Epithelial cell of esophagus (primary cell): ENCODE results near the gene LTC4S.
"Not testable (repeated sequence)": the region's sequence is repeated elsewhere in the genome, so short reads cannot be mapped to it uniquely, and the experiment has no call there.

Experiments used
- DNase-seq: peaks from one replicate; pipeline ENCODE4 v3.0.0; 2010; ENCODE audit warnings: low read depth
- H3K4me3 ChIP-seq: 2 replicates; pipeline ENCODE4 v1.5.1; 2011; ENCODE audit warnings: mild to moderate bottlenecking, low read length, control low read depth
- CTCF ChIP-seq: IDR thresholded peaks from 2 replicates; pipeline ENCODE4 v1.5.1; 2011; ENCODE audit warnings: low read depth, mild to moderate bottlenecking, low read length, control low read depth, inconsistent platforms; ENCODE audit not compliant: insufficient read depth; ENCODE audit errors: missing control alignments

LTC4S gene

DNA sequence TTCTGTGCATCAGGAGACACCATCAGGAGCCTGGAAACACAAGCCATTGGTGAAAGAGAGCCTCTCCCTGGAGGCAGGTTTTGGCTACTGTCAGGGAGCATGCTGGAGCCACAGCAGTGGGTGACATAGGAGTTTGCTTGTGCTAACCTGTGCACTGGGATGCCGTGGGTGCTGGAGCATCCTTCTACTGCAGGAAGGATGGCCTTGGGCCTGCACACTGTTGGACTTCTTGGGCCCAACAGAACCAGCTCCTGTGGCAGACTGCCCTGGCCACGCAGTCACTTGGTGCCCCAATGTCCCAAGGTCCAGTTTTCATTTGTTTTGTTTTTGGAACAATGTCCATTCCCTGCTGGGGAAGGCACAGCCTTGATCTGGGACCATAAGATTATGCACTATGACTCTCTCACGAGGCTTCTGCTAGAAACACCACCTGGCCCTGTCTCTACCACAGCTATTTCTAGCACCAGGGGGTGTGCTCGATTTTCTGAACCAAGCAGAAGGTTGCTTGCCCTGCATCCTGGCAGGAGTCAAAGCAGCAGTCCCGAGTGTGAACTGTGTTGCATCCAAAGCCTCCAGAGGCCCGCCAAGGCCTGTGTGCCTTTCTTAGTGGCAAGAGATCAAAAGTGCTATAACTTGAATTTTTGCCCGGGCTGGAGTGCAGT, 5.5 kb upstream of the LTC4S start:
- TF ChIP-seq CTCF, result no peak
- DNase-seq, result no peak
- no peak overlapping the region for H3K4me3 ChIP-seq

DNA sequence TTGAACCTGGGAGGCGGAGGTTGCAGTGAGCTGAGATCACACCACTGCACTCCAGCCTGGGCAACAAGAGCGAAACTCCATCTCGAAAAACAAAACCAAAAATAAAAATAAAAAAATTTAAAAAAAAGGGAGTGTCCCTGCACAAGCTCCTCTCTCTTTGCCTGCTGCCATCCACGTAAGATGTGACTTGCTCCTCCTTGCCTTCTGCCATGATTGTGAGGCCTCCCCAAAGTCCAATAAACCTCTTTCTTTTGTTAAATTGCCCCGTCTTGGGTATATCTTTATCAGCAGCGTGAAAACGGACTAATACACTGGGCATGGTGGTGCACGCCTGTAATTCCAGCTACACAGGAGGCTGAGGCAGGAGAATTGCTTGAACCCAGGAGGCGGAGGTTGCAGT, 4.5 kb upstream of the LTC4S start:
- not testable (repeated sequence) for DNase-seq, H3K4me3 ChIP-seq

GRCh38 chr5:179791881-179792611, 1.7 kb upstream of the LTC4S start:
- no peak for TF ChIP-seq CTCF
- no peak for DNase-seq
- no peak overlapping the region for H3K4me3 ChIP-seq

DNA sequence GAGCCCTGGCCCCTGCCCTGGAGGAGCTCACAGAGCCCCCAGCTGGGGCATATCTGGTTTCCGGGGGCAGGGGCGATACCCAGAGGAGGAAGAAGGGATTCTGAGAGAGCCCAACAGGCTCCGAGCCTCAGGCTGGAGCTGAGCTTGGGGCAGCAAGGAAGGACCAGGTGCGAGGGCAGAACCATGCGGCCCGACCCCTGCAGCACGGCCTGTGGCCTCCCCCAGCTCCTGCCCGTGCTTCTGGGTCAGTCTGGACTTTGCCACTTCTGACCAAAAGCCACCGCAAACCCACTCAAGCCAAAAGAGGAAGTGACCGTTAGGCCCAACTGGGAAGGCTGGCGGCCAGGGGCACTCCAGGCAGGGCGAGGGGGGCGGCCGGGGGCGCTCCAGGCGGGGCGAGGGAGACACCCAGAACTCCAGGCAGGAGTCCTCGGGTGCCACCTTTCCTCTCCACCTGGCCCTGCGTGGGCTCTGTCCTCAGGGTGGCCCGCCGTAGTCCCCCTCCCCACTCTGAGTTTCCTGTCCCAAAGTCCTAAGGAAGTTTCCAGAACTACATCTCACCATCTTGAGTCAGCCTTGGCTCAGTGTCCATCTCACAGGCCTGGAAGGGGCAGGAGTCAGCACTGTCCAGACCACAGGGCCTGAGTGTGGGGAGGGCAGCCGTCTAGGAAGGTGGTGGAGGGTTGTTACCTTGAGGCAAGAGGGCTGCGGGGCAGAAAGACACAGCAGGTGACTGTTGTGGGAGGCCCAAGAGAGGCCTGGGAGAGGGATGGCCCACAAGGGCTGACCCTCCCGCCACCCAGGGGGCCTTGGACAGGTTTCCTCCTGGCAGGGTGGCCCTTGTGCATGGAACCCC, 946 bp upstream of the LTC4S start:
- no peak for DNase-seq
- H3K4me3 ChIP-seq, result no peak overlapping the region
- TF ChIP-seq CTCF, result no peak

GRCh38 chr5:179794171-179794570, 385 bp downstream of the LTC4S start:
- no peak for DNase-seq
- TF ChIP-seq CTCF, result no peak
- H3K4me3 ChIP-seq, result no peak overlapping the region

DNA sequence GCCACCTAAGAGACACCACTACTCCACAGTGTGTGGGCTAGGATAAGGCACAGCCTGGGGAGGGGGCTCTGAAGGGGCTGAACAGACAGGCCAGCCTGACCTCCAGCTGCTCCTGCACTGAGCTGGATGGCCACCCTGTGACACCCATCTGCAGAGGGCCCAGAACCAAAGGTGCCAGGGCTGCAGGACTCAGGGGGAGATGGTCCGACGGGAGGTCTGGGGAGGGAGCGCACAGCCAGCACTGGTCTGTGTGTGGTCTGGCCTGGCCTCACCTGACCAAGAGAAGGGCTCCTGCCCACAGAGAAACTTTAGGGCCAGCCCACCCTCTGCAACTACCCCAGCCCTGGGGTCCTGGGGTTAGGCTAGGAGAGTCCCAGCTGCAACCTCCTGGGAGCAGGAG, 789 bp downstream of the LTC4S start:
- H3K4me3 ChIP-seq, result no peak overlapping the region
- no peak for TF ChIP-seq CTCF
- DNase-seq, result no peak
